GM18873 (cell line): ENCODE data around the gene KRT33A.

Experiments
- ATAC-seq: cut with Tn5 transposase; IDR thresholded peaks from one replicate; pipeline ENCODE4 v1.9.1; 2021; ENCODE audit warnings: mild to moderate bottlenecking, moderate library complexity, moderate number of reproducible peaks; ENCODE audit not compliant: unreplicated experiment, low FRiP score

Gene KRT33A

GRCh38 chr17:41308251-41308917, 42.2 kb downstream of the KRT33A start:
- ATAC-seq: peak; percentile 47

DNA sequence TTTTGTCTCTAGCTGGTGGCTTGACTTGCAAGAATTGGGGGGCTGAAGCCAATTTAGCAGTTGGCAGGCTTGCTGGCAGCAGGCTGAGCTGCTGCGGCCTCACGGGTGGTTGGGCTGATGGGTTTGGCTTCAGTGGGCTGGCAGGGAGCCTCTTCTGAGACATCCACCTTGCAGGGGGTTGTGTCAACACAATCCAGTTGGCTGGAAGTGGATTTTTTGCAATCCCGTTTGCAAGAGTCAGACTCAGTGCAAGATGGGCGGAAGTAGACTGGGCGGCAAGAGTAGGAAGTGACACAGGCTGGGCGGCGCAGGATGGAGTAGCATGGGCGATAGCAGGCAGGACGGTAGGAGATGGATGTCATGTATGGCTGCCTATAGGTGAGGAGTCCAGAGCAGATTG, 43.0 kb downstream of the KRT33A start:
- ATAC-seq: no peak

- no peak for ATAC-seq
Measured at GRCh38 chr17:41304091-41304490, 46.5 kb downstream of the KRT33A start.

GRCh38 chr17:41302981-41303380, 47.6 kb downstream of the KRT33A start:
- ATAC-seq: no peak

- no peak for ATAC-seq
Measured at GRCh38 chr17:41301916-41302901, 48.4 kb downstream of the KRT33A start, which contains the start of gene KRTAP29-1. Gene KRTAP29-1 (minus strand): TSS chr17:41302851. CDS start chr17:41302851, 0 bp downstream.

DNA sequence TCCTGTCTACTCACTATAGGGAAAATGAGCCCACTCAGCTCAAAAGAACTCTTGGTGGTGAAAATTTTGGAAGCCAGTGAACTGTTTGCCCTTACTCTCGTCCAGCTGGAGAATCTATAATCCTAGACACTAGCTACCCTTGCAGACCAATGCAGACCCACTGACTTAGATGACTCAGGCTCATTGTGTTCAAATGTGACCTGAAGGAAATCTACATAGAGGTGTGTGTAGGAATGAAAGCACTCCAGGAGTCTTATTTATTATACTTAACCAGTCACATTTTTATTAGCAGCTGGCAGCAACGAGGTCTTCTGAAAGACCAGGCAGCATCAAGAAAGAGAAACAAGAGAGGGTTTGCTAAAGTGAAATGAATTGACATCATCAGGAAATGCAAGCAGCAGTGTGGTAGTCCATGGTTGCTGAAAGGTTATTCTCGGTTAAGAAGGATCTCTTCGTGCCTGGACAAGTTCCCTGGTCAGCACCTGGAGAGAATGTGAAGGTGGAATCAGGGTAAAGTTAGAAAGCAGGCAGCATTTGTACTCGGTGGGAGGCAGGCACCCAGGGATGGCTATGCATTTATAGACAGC, 49.3 kb downstream of the KRT33A start:
- ATAC-seq: no peak

GRCh38 chr17:41298458-41299135, 52.0 kb downstream of the KRT33A start:
- ATAC-seq: no peak

DNA sequence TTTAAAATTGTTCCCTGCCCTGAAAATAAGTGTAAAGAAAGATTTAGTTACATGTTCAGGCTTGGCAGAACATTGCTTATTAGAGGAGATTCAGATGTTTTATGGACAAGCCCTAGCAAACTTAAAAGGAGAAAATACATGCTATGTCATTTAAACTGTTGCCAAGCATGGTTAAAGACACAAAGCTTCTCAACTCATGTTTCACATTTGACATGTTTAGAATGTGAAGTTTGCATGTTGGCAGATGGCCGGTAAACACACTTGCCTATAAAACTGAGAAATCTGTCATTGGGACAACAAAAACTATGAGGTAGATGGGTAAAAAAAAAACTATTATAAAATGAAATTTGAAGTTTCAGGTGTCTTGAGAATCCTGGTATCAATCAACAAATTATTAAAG, 53.8 kb downstream of the KRT33A start:
- ATAC-seq: no peak
